SK-N-SH (cell line): Measurements from ENCODE around the gene CTRB1. TPM values are rescaled to one million over a fixed set of nuclear protein-coding genes. Genes with fewer than 3 reads are reported as not detected.

Experiments
- CTCF ChIA-PET: fragments of 300-600, 350-600 bp; formaldehyde crosslinking; extraction: SDS; loops from one replicate; lab custom pipeline; 2021; lab: Yijun Ruan, JAX
- POLR2A ChIA-PET: fragments of 350-600 bp; sonication (Branson Sonifier 250); formaldehyde crosslinking; extraction: SDS; loops from one replicate; lab custom pipeline; 2020; ENCODE audit warnings: antibody characterized with exemption, inconsistent platforms; lab: Yijun Ruan, JAX
- DNase-seq: peaks from one replicate; pipeline ENCODE4 v3.0.0; 2012
- H2AFZ ChIP-seq: fragments of 200-600 bp; sonication (generic); 2 replicates; pipeline ENCODE4 v1.8.1; 2016; ENCODE audit warnings: antibody characterized with exemption, mild to moderate bottlenecking, low read depth
- H3F3A ChIP-seq: fragments of 200-600 bp; sonication (generic); replicated peaks from 2 replicates; pipeline ENCODE3; 2016; ENCODE audit warnings: antibody characterized with exemption, mild to moderate bottlenecking; ENCODE audit not compliant: insufficient read depth
- H3K27ac ChIP-seq, 2 experiments: fragments of 200-500 bp in 1 of 2; fragments of 200-600 bp in 1 of 2; sonication (Bioruptor generic) in 1 of 2; sonication (generic), shearing (Covaris generic) in 1 of 2; 2 replicates each; pipeline versions ENCODE4 v1.5.1 to v1.6.1; 2014 to 2016; ENCODE audit warnings: low read depth in 2 of 2, inconsistent platforms in 1 of 2, low read length in 1 of 2, mild to moderate bottlenecking in 1 of 2, mixed read lengths in 1 of 2
- H3K27me3 ChIP-seq: fragments of 200-600 bp; sonication (generic), shearing (Covaris generic); 2 replicates; pipeline ENCODE4 v1.6.1; 2016; ENCODE audit warnings: mixed run types; ENCODE audit not compliant: insufficient read depth
- H3K36me3 ChIP-seq, 2 experiments: fragments of 200-500 bp in 1 of 2; fragments of 200-600 bp in 1 of 2; sonication (Bioruptor generic) in 1 of 2; sonication (generic) in 1 of 2; replicated peaks in 1 of 2; 2 replicates each; pipeline versions ENCODE3 to v1.5.1; 2014 to 2016; ENCODE audit warnings: low read length in 1 of 2, mild to moderate bottlenecking in 1 of 2; ENCODE audit not compliant: insufficient read depth in 2 of 2, control insufficient read depth in 1 of 2
- H3K4me1 ChIP-seq, 2 experiments: fragments of 200-500 bp in 1 of 2; fragments of 200-600 bp in 1 of 2; sonication (Bioruptor generic) in 1 of 2; sonication (generic), shearing (Covaris generic) in 1 of 2; 2 replicates each; pipeline versions ENCODE4 v1.5.1 to v1.6.1; 2014 to 2016; ENCODE audit warnings: low read depth in 1 of 2, low read length in 1 of 2, mixed run types in 1 of 2; ENCODE audit not compliant: insufficient read depth in 2 of 2, control insufficient read depth in 1 of 2
- H3K4me2 ChIP-seq: fragments of 200-600 bp; sonication (generic), shearing (Covaris generic); 2 replicates; pipeline ENCODE4 v1.6.1; 2017; ENCODE audit warnings: mixed run types
- H3K4me3 ChIP-seq, 2 experiments: fragments of 200-500 bp in 1 of 2; fragments of 200-600 bp in 1 of 2; sonication (Bioruptor generic) in 1 of 2; sonication (generic), shearing (Covaris generic) in 1 of 2; 2 replicates each; pipeline versions ENCODE4 v1.5.1 to v1.8.1; 2014 to 2016; ENCODE audit warnings: low read depth in 2 of 2, inconsistent platforms in 1 of 2, low read length in 1 of 2, mild to moderate bottlenecking in 1 of 2, mixed read lengths in 1 of 2, moderate library complexity in 1 of 2
- H3K79me2 ChIP-seq: fragments of 200-600 bp; sonication (generic); 2 replicates; pipeline ENCODE4 v1.8.1; 2017; ENCODE audit warnings: mild to moderate bottlenecking; ENCODE audit not compliant: insufficient read depth
- H3K9ac ChIP-seq: fragments of 200-600 bp; sonication (generic); 2 replicates; pipeline ENCODE4 v1.6.1; 2017; ENCODE audit warnings: mixed run types
- H3K9me2 ChIP-seq: fragments of 200-600 bp; sonication (generic); 2 replicates; pipeline ENCODE4 v1.6.1; 2017; ENCODE audit warnings: mixed run types
- H3K9me3 ChIP-seq: fragments of 200-600 bp; sonication (generic); 2 replicates; pipeline ENCODE4 v1.6.1; 2017; ENCODE audit warnings: mixed run types, mild to moderate bottlenecking, moderate library complexity
- H4K20me1 ChIP-seq: fragments of 200-600 bp; sonication (generic); 2 replicates; pipeline ENCODE4 v1.6.1; 2017; ENCODE audit warnings: mild to moderate bottlenecking, mixed run types; ENCODE audit not compliant: insufficient read depth
- CTCF ChIP-seq: fragments of 200-600 bp; sonication (generic); IDR thresholded peaks from 2 replicates; pipeline ENCODE4 v1.6.1; 2017; ENCODE audit warnings: antibody characterized with exemption, mild to moderate bottlenecking, moderate library complexity
- ELF1 ChIP-seq: IDR thresholded peaks from 2 replicates; pipeline ENCODE4 v1.4.0; 2012
- EZH2phosphoT487 ChIP-seq: fragments of 200-600 bp; sonication (generic); IDR thresholded peaks from 2 replicates; pipeline ENCODE4 v1.6.1; 2017; ENCODE audit warnings: low read depth, mixed run types, mild to moderate bottlenecking, antibody characterized with exemption, moderate library complexity, borderline replicate concordance
- FOXM1 ChIP-seq: IDR thresholded peaks from 2 replicates; pipeline ENCODE4 v1.4.0; 2012; ENCODE audit warnings: low read depth, mild to moderate bottlenecking
- GABPA ChIP-seq: IDR thresholded peaks from 2 replicates; pipeline ENCODE4 v1.4.0; 2012; ENCODE audit warnings: low read depth, mild to moderate bottlenecking
- GATA2 ChIP-seq: sonication (generic); formaldehyde crosslinking; IDR thresholded peaks from 2 replicates; pipeline ENCODE4 v1.5.0; 2020; ENCODE audit warnings: mild to moderate bottlenecking, missing genetic modification reagents
- IRF3 ChIP-seq: fragments of 150-350 bp; IDR thresholded peaks from 2 replicates; pipeline ENCODE4 v1.6.1; 2016; ENCODE audit warnings: mild to moderate bottlenecking, low read depth, low read length
- MAX ChIP-seq: IDR thresholded peaks from 2 replicates; pipeline ENCODE4 v1.4.0; 2012; ENCODE audit warnings: low read depth
- MEF2A ChIP-seq: IDR thresholded peaks from 2 replicates; pipeline ENCODE4 v1.4.0; 2012; ENCODE audit warnings: low read depth, borderline replicate concordance
- MXI1 ChIP-seq: IDR thresholded peaks from 2 replicates; pipeline ENCODE4 v1.6.1; 2012; ENCODE audit warnings: mild to moderate bottlenecking, low read depth, low read length, improper control_type of control experiment
- NRF1 ChIP-seq: IDR thresholded peaks from 2 replicates; pipeline ENCODE4 v1.6.1; 2012; ENCODE audit warnings: low read depth, mild to moderate bottlenecking, low read length
- RAD21 ChIP-seq: IDR thresholded peaks from 2 replicates; pipeline ENCODE4 v1.6.1; 2012; ENCODE audit warnings: mild to moderate bottlenecking, low read length
- RCOR1 ChIP-seq: fragments of 150-350 bp; IDR thresholded peaks from 2 replicates; pipeline ENCODE4 v1.6.1; 2017; ENCODE audit warnings: antibody characterized with exemption, low read length
- REST ChIP-seq: IDR thresholded peaks from 2 replicates; pipeline ENCODE4 v1.6.1; 2012; ENCODE audit warnings: mild to moderate bottlenecking, low read depth, low read length, moderate library complexity
- RFX5 ChIP-seq: IDR thresholded peaks from 2 replicates; pipeline ENCODE4 v1.6.1; 2012; ENCODE audit warnings: mild to moderate bottlenecking, improper control_type of control experiment, low read length
- RXRA ChIP-seq: IDR thresholded peaks from 2 replicates; pipeline ENCODE4 v1.4.0; 2012; ENCODE audit warnings: low read depth, mild to moderate bottlenecking, borderline replicate concordance
- SIN3A ChIP-seq: IDR thresholded peaks from 2 replicates; pipeline ENCODE4 v1.6.1; 2012; ENCODE audit warnings: low read depth, mild to moderate bottlenecking, low read length, moderate library complexity, borderline replicate concordance
- TCF12 ChIP-seq: IDR thresholded peaks from 2 replicates; pipeline ENCODE4 v1.4.0; 2012
- USF1 ChIP-seq: IDR thresholded peaks from 2 replicates; pipeline ENCODE4 v1.4.0; 2012; ENCODE audit warnings: low read depth, borderline replicate concordance
- ZBTB33 ChIP-seq: IDR thresholded peaks from 2 replicates; pipeline ENCODE4 v1.4.0; 2012; ENCODE audit warnings: low read depth, borderline replicate concordance
- WGBS: methylation state at CpG from one replicate; pipeline ENCODE4 v1.1.6; 2017; ENCODE audit warnings: low lambda C conversion rate; 5-methylcytosine and 5-hydroxymethylcytosine counted together
- polyA plus RNA-seq, 3 experiments: library from polyadenylated mRNA; depleted of rRNA; stranded (reverse); fragments of >200 nt; gene quantifications; 2 replicates each; pipeline ENCODE4 v1.2.3, GENCODE V29; 2012

CTRB1 gene
- polyA plus RNA-seq, 1 of the 3 experiments (the other 2 are of a cell fraction) = not detected

- TF ChIP-seq REST = no peak
- TF ChIP-seq ZBTB33 = no peak
- TF ChIP-seq RFX5 = no peak
- TF ChIP-seq MAX = no peak
- no peak for TF ChIP-seq MEF2A
- TF ChIP-seq TCF12 = no peak
- no peak for TF ChIP-seq GATA2 (CRISPR knock-in tag)
- TF ChIP-seq IRF3 = no peak
- no peak for TF ChIP-seq EZH2phosphoT487
Observed at GRCh38 chr16:75243667-75244224, 25.0 kb downstream of the CTRB1 start (continued).

GRCh38 chr16:75244225-75244809, 25.5 kb downstream of the CTRB1 start:
- Histone ChIP-seq H3F3A (peaks cover 29% of the 10 kb centered on the region), H2AFZ (no peak overlapping the region), H3K4me1 (peaks cover 67 to 78% of the 10 kb centered on the region in 2 experiments), H4K20me1 (peaks cover 36% of the 10 kb centered on the region), H3K27ac (peak overlapping the region; percentile 89 to 98), H3K4me2 (peak overlapping the region; percentile 81), H3K9ac (peak overlapping the region; percentile 82), H3K4me3 (peak overlapping the region in 1 of 2 experiments; percentile 19; a peak in 1 of 4 replicates), H3K9me3 (no peaks in the 10 kb centered on the region), H3K36me3 (peaks cover 5 to 33% of the 10 kb centered on the region in 2 experiments), H3K27me3 (no peaks in the 10 kb centered on the region), H3K9me2 (no peaks in the 10 kb centered on the region), H3K79me2 (peaks cover 98% of the 10 kb centered on the region)
- CTCF ChIA-PET = interaction anchor here (0.6 to 5.0 kb wide), 5 partner anchors 10 to 158 kb away, joined by 3 to 35 read pairs (median 4); no protein-coding TSS in a partner anchor
- no peak for DNase-seq
- POLR2A ChIA-PET = no interaction called here
- WGBS = 20% methylated on average over 3 of the region's 7 CpGs
- peak; percentile 35; the same call in 1 of the 2 replicates for TF ChIP-seq TCF12
- no peak for TF ChIP-seq MXI1
- TF ChIP-seq NRF1 = no peak
- TF ChIP-seq GABPA = no peak
- TF ChIP-seq ELF1 = no peak
- TF ChIP-seq GATA2 (CRISPR knock-in tag) = no peak
- no peak for TF ChIP-seq MEF2A
- no peak for TF ChIP-seq RXRA
- TF ChIP-seq MAX = no peak
- TF ChIP-seq RAD21 = peak; percentile 45
- TF ChIP-seq USF1 = no peak
- TF ChIP-seq CTCF = peak; percentile 27; the same call in 1 of the 2 replicates
- TF ChIP-seq SIN3A = no peak
- no peak for TF ChIP-seq RCOR1
- no peak for TF ChIP-seq FOXM1
- no peak for TF ChIP-seq EZH2phosphoT487
